Nucleus accumbens (tissue), 56 donors: ENCODE measurements around the gene GARRE1.
"Not testable (repeated sequence)": the region's sequence is repeated elsewhere in the genome, so short reads cannot be mapped to it uniquely, and the experiment has no call there.

Experiments used
- DNase-seq, 56 donors: peaks; one replicate each; lab custom pipeline; 2025; lab: John Stamatoyannopoulos, UW

The GARRE1 gene

DNA sequence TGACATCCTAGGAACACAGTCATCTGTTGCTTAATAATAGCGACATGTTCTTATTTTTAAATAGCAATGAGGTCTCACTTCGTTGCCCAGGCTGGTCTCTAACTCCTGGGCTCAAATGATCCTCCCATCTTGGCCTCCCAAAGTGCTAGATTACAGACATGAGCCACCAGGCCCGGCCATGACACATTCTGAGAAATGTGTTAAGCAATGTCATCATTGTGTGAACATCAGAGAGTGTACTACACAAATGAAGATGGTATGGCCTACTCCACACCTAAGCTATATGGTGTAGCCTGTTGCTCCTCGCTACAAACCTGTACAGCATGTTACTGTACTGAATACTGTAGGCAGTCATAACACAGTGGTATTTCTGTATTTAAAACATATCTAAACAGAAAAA is 24.6 kb upstream of the GARRE1 start:
- no peak for DNase-seq

- DNase-seq: peak in 23 of 56 donors; percentile 11 to 55 (median 24)
Observed at GRCh38 chr19:34230820-34231219, 23.5 kb upstream of the GARRE1 start.

GRCh38 chr19:34231439-34231838 is 22.9 kb upstream of the GARRE1 start:
- DNase-seq: no peak

DNA sequence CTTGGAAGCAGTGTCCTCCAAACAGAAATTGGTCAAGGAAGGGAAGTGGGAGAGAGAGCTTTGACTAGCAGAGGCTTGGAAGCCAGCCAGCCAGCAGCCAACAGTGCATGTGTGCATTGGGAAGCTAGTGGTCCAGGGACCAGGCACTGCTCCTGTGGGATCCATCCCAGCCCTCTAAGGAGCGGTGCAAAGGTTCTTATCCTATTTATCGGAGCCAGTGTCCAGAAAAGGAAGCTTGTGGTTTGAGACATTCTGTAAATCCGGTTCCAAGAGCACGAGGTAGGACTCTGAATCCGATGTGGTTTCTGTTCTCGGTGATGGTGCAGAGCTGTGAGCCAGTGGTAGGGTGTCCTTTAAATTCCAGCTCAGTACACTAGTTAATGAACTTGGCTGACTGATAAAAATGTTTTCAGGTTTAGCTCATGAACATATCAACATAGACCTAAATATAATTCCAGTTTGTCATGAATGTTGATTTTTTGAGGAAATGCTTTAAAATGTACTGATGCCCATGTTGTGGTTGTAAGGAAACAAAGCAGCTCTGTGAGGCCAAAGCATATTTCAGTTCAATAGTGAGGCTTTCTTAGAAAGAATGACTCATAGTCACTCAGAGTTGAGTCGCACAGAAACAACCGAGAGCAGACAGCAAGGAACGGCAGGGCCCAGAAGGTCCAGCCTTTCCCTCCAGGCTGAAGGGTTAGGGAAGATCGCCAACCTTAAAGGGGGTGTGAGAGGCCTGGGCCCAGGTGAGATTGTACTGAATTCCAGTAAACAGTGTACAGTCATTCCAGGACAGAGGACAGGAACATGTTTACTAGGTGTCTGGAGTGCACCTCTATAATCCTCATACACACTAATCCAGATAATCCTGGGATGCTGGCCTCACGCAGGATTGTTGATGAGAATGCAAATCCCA is 21.5 kb upstream of the GARRE1 start:
- DNase-seq: peak in 38 of 56 donors; percentile 8 to 72 (median 26)

- no peak for DNase-seq
Observed at GRCh38 chr19:34235425-34235940, 18.9 kb upstream of the GARRE1 start.

DNA sequence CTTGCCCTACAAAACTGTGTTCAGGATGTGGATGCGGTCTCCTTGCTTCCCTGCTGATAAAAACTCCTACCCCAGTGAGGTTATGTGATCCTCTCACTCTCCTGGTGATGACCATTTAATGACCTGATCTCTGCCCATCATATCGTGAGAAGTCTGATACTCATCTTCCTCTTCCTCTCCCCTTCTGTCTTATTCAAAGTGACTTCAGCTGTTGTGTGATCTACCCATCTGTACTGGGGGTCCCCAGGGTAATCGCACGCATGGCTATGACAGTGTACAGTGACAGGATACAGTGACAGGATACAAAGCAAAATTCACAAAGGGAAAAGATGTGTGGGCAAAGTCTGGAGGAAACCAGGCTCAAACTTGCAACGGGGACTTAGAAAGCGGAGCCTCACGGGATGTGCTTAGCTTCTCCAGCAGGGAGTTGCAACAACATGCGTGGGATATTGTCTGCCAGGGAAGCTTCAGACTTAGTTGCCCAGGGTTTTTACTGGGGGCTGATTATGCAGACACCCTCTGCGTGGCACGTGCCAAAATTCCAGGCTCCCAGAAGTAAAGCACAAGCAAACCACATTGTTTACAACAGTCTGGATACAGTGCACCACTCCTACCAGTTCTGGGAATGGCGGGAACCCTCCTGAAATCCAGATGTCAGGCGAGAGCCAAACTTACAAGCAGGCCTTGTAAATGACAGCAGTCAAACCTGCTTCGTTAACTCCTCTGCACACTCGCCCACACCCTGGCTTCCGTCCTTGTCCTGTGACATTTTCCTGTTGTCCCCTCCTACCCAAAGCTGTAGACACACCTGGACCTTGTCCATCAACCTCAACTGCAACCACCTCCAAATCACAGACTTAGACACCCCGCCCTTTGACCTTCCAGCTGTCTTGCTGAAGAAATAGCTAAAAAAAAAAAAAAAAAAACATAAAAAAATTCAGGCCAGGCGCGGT is 18.0 kb upstream of the GARRE1 start:
- no peak for DNase-seq

GRCh38 chr19:34237283-34237682 is 17.1 kb upstream of the GARRE1 start:
- DNase-seq: no peak

DNA sequence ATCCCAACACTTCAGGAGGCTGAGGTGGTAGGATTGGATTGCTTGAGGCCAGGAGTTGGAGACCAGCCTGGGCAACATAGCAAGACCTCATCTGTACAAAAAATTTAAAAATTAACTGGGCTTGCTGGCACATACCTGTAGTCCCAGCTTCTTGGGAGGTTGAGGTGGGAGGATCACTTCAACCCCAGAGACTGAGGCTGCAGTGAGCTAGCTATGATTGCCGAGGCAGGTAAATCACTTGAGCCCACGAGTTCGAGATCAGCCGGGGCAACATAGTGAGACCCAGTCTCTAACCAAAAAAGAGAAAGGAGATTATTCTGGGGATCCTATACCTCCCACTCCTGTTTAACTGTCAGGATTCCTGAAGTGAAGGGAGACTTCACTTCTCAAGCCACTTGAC is 16.4 kb upstream of the GARRE1 start:
- DNase-seq: no peak

DNA sequence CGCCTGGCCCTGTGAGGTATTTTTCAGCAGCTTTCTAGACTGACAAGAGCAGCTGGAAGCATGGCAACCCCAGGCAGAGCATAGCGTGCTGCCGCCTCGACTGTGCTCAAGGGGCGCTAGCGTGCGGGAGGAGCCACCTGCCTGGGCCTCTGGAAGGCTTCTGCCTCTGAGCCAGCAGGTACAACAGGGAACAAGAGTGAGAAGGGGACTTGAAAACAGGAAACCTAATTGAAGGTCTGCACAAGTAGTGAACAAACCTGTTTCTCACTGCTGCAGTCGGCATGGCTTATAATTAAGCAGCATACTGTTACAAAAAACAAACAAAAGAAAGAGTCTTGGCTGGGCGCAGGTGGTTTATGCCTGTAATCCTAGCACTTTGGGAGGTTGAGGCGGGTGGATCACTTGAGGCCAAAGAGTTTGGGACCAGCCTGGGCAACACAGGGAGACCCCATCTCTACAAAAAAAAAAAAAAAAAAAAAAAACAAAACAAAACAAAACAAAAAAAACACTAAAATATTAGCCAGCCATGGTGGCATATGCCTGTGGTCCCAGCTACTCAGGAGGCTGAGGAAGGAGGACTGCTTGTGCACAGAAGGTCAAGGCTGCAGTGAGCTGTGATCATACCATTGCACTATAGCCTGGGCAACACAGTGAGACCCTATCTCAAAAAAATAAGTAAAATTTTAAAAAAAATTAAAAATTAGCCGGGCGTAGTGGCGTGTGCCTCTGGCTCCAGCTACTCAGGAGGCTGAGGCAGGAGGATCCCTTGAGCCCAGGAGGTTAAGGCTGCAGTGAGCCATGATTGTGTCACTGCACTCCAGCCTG is 12.6 kb upstream of the GARRE1 start:
- no peak for DNase-seq

DNA sequence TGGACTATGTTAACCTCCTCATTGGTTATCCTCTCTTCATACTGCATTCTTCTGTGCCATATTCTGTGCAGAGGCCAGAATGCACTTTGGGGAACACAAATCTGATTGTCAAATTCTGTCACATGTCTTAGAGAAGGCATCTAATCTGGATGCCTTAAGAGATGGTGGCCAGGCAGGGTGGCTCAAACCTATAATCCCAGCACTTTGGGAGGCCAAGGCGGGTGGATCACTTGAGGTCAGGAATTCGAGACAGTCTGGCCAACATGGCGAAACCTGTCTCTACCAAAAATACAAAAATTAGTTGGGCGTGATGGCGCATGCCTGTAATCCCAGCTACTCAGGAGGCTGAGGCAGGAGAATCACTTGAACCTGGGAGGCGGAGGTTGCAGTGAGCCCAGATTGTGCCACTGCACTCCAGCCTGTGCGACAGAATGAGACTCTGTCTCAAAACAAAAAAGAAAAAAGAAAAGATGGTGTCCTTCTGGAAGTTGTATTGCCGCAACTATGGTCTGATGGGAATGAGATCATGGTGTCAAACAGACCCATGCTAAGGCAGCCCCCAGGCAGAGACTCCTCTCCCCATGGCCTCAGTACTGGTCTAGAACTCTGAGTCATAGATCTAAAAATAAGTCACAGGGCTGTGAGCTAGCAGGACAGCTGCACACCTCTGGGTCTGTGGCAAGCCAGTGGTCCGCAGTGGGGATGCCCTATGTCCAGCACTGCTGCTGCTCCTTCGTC is 11.0 kb upstream of the GARRE1 start:
- not testable (repeated sequence) for DNase-seq

DNA sequence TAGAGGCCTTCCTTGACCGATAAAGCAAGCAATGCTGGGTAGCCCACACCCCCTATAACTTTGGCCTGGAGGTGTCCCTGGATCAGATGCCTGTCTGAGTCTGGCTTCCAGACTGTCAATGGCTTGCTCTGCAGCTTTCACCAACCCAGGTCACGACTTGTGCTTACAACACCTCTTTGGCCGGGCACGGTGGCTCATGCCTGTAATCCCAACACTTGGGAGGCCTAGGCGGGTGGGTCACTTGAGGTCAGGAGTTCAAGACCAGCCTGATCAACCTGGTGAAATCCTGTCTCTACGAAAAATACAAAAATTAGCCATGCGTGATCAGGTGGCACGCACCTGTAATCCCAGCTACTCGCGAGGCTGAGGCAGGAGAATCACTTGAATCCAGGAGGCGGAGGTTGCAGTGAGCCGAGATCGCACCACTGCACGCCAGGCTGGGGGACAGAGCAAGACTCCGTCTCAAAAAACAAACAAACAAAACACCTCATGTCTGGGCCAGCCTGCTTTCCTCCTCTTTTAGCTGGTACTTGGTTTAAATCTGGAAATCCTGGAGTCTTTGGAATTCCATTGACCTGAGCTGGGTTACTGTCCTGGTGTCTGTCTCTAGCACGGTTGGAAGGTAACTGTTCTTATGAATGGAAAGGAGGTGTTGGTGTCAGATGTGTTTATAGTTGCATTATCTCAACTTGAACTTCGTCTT is 10.3 kb upstream of the GARRE1 start:
- no peak for DNase-seq

DNA sequence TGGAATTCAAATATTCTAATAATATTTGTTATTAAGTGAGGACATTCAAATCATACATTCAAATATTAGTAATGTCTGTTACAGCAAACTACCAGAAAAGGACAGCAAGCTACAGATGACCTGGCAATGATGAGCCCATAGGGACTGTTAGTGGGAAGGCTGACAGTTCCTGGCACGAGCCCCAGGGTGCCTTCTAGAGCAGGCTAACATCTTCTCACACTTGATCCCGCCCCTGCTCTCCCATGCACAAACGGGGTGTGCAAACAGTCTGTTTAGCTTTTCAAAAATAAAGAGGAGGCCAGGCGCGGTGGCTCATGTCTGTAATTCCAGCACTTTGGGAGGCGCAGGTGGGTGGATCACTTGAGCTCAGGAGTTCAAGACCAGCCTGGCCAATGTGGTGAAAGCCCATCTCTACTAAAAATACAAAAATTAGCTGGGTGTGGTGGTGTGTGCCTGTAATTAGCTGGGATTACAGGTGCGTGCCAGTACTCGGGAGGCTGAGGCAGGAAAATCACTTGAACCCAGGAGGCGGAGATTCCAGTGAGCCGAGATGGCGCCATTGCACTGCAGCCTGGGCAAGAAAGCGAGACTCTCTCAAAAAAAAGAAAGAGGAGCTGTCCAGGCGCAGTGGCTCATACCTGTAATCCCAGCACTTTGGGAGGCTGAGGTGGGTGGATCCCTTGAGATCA is 9.6 kb upstream of the GARRE1 start:
- peak in 1 of 56 donors; percentile 14 for DNase-seq

DNA sequence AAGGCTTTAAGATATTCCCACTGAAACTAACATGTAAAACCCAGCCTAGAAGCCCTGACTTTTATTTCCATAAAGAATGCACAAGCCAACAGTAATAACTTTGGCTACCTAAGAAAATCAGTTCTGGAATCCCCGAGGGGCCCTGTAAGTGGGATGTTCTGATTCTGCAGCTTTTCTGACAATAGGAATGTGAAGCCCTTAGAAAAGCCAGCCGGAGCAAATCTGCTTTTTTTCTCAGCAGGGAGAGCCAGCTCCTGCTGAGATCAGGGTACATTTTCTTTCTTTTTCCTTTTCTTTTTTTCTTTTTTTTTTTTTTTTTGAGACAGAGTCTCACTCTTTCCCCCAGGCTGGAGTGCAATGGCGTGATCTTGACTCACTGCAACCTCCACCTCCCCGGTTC is 8.0 kb upstream of the GARRE1 start:
- DNase-seq: no peak

DNA sequence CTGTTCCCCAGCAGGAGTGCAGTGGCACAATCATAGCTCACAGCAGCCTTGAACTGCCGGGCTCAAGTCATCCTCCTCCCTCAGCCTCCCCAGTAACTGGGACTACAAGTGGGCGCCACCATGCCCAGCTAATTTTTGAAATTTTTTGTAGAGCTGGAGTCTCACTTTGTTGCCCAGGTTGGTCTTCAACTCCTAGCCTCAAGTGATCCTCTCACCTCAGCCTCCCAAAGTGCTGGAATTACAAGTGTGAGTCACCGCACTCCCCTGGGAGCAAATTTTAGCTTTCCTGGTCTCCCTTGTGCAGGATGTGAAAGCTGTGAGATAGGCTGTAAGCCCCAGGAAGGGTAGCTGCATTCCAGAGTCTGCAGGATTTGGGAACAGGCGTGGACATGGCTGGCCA is 5.4 kb upstream of the GARRE1 start:
- no peak for DNase-seq

DNA sequence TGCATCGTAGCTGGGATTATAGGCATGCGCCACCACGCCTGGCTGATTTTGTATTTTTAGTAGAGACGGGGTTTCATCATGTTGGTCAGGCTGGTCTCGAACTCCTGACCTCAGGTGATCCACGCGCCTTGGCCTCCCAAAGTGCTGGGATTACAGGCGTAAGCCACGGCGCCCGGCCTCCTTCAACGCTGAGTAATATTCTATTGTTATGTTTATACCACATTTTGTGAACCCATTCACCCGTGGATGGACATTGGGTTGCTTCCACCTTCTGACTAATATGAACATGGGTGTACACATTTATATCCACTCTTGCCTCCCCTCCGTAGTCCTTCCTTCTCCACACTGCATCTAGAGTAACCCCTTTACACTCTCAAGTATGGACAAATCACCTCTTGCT is 1.2 kb upstream of the GARRE1 start:
- not testable (repeated sequence) for DNase-seq

- DNase-seq: not testable (repeated sequence)
Observed at GRCh38 chr19:34253681-34254045, 691 bp upstream of the GARRE1 start.

- DNase-seq: peak in 12 of 56 donors; percentile 11 to 75 (median 44)
Observed at GRCh38 chr19:34254698-34255432, 511 bp downstream of the GARRE1 start.

- no peak for DNase-seq
Observed at GRCh38 chr19:34255546-34255945, 1.2 kb downstream of the GARRE1 start.
